K562 (cell line): ENCODE measurements around the gene SH2D3A. TPM values are rescaled to one million over a fixed set of nuclear protein-coding genes. Genes with fewer than 3 reads are reported as not detected.

Experiments
- ATAC-seq: fragments of 200-7000 bp; cut with Tn5 transposase; 3 replicates; pipeline ENCODE4 v1.9.1; 2020; ENCODE audit warnings: moderate library complexity
- BruUV-seq: library from RNA; stranded (reverse); fragments of 400-500 nt; replicated peaks from 2 replicates; lab custom pipeline; 2021; lab: Mats Ljungman, UMichigan
- CTCF ChIA-PET: fragments of 300-600 bp; formaldehyde crosslinking; extraction: SDS; loops from one replicate; lab custom pipeline; 2021; ENCODE audit warnings: low intra/inter-chr PET ratio; lab: Yijun Ruan, JAX
- POLR2A ChIA-PET: fragments of 300-600, 350-650 bp; sonication (Branson Sonifier 250); formaldehyde crosslinking; extraction: SDS; loops from one replicate; lab custom pipeline; 2021; ENCODE audit warnings: antibody characterized with exemption, inconsistent platforms; lab: Yijun Ruan, JAX
- DNase-seq, 4 experiments: peaks; one replicate each; pipeline versions ENCODE4 v3.0.0 to v3.0.0-alpha.2; 2011 to 2018; ENCODE audit warnings: low spot score in 3 of 4, mixed read lengths in 3 of 4; ENCODE audit errors: extremely low read depth in 1 of 4
- FAIRE-seq: peaks from 2 replicates; lab custom pipeline; 2011; peaks lifted over from hg19 to GRCh38; lab: Jason Lieb, UNC
- H2AFZ ChIP-seq: 2 replicates; pipeline ENCODE4 v1.6.0; 2011; ENCODE audit warnings: low read depth, low read length, control low read depth, inconsistent platforms
- H3K27ac ChIP-seq: fragments of 200-600 bp; 3 replicates; pipeline ENCODE4 v1.8.0; 2011; ENCODE audit warnings: low read depth, mild to moderate bottlenecking, control low read depth, inconsistent platforms, low read length, moderate library complexity, mixed read lengths; ENCODE audit errors: extremely low read depth
- H3K27me3 ChIP-seq, 2 experiments: fragments of 300-600 bp in 1 of 2; 2 replicates in 1 of 2; 3 replicates in 1 of 2; pipeline versions ENCODE4 v1.6.0 to v1.8.0; 2011; ENCODE audit warnings: inconsistent platforms in 2 of 2, low read length in 2 of 2, mild to moderate bottlenecking in 1 of 2, mixed read lengths in 1 of 2, moderate library complexity in 1 of 2; ENCODE audit not compliant: control insufficient read depth in 2 of 2, insufficient read depth in 2 of 2
- H3K36me3 ChIP-seq: fragments of 300-600 bp; 3 replicates; pipeline ENCODE4 v1.8.0; 2011; ENCODE audit warnings: mild to moderate bottlenecking, low read length, inconsistent platforms; ENCODE audit not compliant: control insufficient read depth, insufficient read depth
- H3K4me1 ChIP-seq, 2 experiments: fragments of 200-600 bp in 1 of 2; replicated peaks in 1 of 2; 2 replicates in 1 of 2; 3 replicates in 1 of 2; pipeline versions ENCODE4 v1.5.1 to v1.8.0; 2011; ENCODE audit warnings: inconsistent platforms in 2 of 2, low read length in 2 of 2, mild to moderate bottlenecking in 1 of 2, mixed read lengths in 1 of 2, moderate library complexity in 1 of 2; ENCODE audit not compliant: control insufficient read depth in 2 of 2, insufficient read depth in 2 of 2
- H3K4me2 ChIP-seq: 2 replicates; pipeline ENCODE4 v1.6.1; 2011; ENCODE audit warnings: low read length, control low read depth, inconsistent platforms, mixed read lengths; ENCODE audit not compliant: insufficient read depth
- H3K4me3 ChIP-seq: fragments of 200-600 bp; sonication (generic), shearing (Covaris generic); 2 replicates; pipeline ENCODE4 v1.5.1; 2016; ENCODE audit warnings: control low read depth, inconsistent platforms
- H3K79me2 ChIP-seq: fragments of 200-600 bp; 3 replicates; pipeline ENCODE4 v1.8.0; 2011; ENCODE audit warnings: low read length, inconsistent platforms; ENCODE audit not compliant: control insufficient read depth, insufficient read depth
- H3K9ac ChIP-seq, 2 experiments: 2 replicates each; pipeline versions ENCODE4 v1.6.0 to v1.6.1; 2011; ENCODE audit warnings: low read depth in 2 of 2, low read length in 2 of 2, control low read depth in 1 of 2, inconsistent platforms in 1 of 2, mild to moderate bottlenecking in 1 of 2, mixed read lengths in 1 of 2; ENCODE audit not compliant: insufficient read depth in 1 of 2
- H3K9me1 ChIP-seq: one replicate; pipeline ENCODE4 v1.6.0; 2011; ENCODE audit warnings: inconsistent platforms, mild to moderate bottlenecking, low read length, moderate library complexity; ENCODE audit not compliant: control insufficient read depth, insufficient read depth
- H3K9me3 ChIP-seq: replicated peaks from 2 replicates; pipeline ENCODE4 v1.5.1; 2011; ENCODE audit warnings: low read depth, low read length, inconsistent platforms; ENCODE audit not compliant: control insufficient read depth, insufficient read depth
- H4K20me1 ChIP-seq: replicated peaks from 2 replicates; pipeline ENCODE4 v1.6.1; 2011; ENCODE audit warnings: low read length, inconsistent platforms, mixed read lengths; ENCODE audit not compliant: control insufficient read depth, insufficient read depth
- BCOR ChIP-seq: fragments of 450-650 bp; IDR thresholded peaks from 2 replicates; pipeline ENCODE4 v1.6.1; 2016
- CBX3 ChIP-seq, 2 experiments: IDR thresholded peaks; 1 replicate in 1 of 2; 2 replicates in 1 of 2; pipeline ENCODE4 v1.6.1; 2012; ENCODE audit warnings: inconsistent platforms in 2 of 2, low read length in 2 of 2, borderline replicate concordance in 1 of 2, control low read depth in 1 of 2
- KDM1A ChIP-seq, 2 experiments: fragments of 450-650 bp; IDR thresholded peaks; 2 replicates each; pipeline ENCODE4 v1.6.1; 2016; ENCODE audit warnings: mild to moderate bottlenecking in 2 of 2
- RBM25 ChIP-seq: fragments of 200-400 bp; formaldehyde crosslinking; IDR thresholded peaks from 2 replicates; pipeline ENCODE4 v1.6.1; 2018; ENCODE audit warnings: low read length, low read depth, moderate library complexity; ENCODE audit not compliant: severe bottlenecking
- TRIM28 ChIP-seq: fragments of 450-650 bp; IDR thresholded peaks from 2 replicates; pipeline ENCODE4 v1.6.1; 2017
- ZNF239 ChIP-seq: fragments of 250-450 bp; sonication (Bioruptor Pico); IDR thresholded peaks from 2 replicates; pipeline ENCODE4 v1.4.0; 2020; ENCODE audit warnings: mild to moderate bottlenecking
- ZNF431 ChIP-seq: sonication (generic); formaldehyde crosslinking; IDR thresholded peaks from 2 replicates; pipeline ENCODE4 v1.8.0; 2022; ENCODE audit warnings: mild to moderate bottlenecking, missing genetic modification reagents
- WGBS: fragments of 100-300 bp; shearing (Covaris generic); methylation state at CpG from one replicate; pipeline ENCODE4 v1.1.6; 2016; ENCODE audit warnings: low coverage, mixed read lengths; ENCODE audit not compliant: insufficient coverage; ENCODE audit errors: missing lambda C conversion rate; 5-methylcytosine and 5-hydroxymethylcytosine counted together
- in situ Hi-C: fragments of 300-500 bp; cut with MboI; formaldehyde crosslinking; loops from 4 replicates; pipeline ENCODE4 v1.15.0; 2018; ENCODE audit warnings: inconsistent platforms, mixed read lengths
- intact Hi-C: fragments of 100-400 bp; cut with micrococcal nuclease; formaldehyde crosslinking; loops from 2 replicates; pipeline ENCODE4 v1.14.2; 2022
- polyA plus RNA-seq, 8 experiments: library from polyadenylated mRNA; depleted of rRNA in 4 of 8; stranded (reverse) in 5 of 8; unstranded in 3 of 8; fragments of >200 nt; fragmentation: Nextera tagmentation in 2 of 8; fragmentation: Illumina TruSeq in 1 of 8; extraction: Ambion mirVana in 2 of 8; extraction: Trizol in 1 of 8; gene quantifications; 2 replicates each; pipeline versions ENCODE4 v1.2.1 to v1.2.3, GENCODE V29; 2011 to 2014; ENCODE audit warnings: inconsistent platforms in 1 of 8, missing spikeins in 1 of 8
- total RNA-seq, 7 experiments: library from RNA; depleted of rRNA in 6 of 7; stranded (reverse); fragments of >200 nt in 6 of 7; fragmentation: Illumina TruSeq in 2 of 7; extraction: Trizol in 2 of 7; gene quantifications; 2 replicates each; pipeline versions ENCODE4 v1.2.1 to v1.2.3, GENCODE V29; 2011 to 2021; ENCODE audit warnings: low replicate concordance in 1 of 7
- TF ChIP-seq, protein P1 (sequence below): sonication (generic); formaldehyde crosslinking; IDR thresholded peaks from 2 replicates; pipeline ENCODE4 v1.8.0; 2023; ENCODE audit warnings: mild to moderate bottlenecking, missing genetic modification reagents

The SH2D3A gene
- total and polyA plus RNA-seq, 9 of the 15 experiments (the other 6 are each of a cell fraction or from before 2014, with no cell fraction given), result 0.75 to 26.3 (median 8.9) TPM

DNA sequence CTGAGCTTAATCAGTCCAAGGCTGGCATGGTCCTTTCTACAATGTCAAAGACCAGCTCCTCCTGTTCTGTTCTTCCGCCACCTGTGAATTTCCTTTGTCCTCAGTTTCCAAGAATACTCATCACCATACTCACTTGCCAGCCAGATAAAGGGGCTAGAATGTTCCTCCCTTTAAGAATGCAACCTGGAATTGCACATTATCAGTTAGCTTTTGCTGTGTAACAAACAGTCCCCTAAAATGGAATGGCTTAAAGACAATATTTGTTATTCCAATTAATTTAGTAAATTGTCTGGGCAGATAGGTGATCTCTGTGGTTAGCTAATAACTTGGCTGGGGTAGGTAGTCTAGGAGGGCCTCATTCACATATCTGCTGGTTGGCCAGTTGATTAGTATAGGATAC is 41.3 kb upstream of the SH2D3A start:
- POLR2A ChIA-PET, result interaction anchor here (1.1 kb wide), 1 partner anchor 15 kb away, joined by 3 read pairs; no protein-coding TSS in a partner anchor
- in situ Hi-C loops, result no loop called here
- WGBS, result 86% methylated on average over 1 of the region's 1 CpG

More for the DNA sequence above, 41.3 kb upstream of the SH2D3A start:
- Histone ChIP-seq H3K4me1 (no peaks in the 10 kb centered on the region; a peak in 1 of 5 replicates), H3K9ac (no peak overlapping the region), H3K79me2 (no peaks in the 10 kb centered on the region), H4K20me1 (no peaks in the 10 kb centered on the region), H3K9me1 (no peaks in the 10 kb centered on the region), H3K4me2 (no peak overlapping the region), H3K27ac (no peak overlapping the region), H3K9me3 (peaks cover 4% of the 10 kb centered on the region; the same call in 1 of the 2 replicates), H3K4me3 (no peak overlapping the region), H3K36me3 (no peaks in the 10 kb centered on the region), H2AFZ (no peak overlapping the region), H3K27me3 (no peaks in the 10 kb centered on the region)
- no TSS peak for BruUV-seq
- ATAC-seq (no peak), FAIRE-seq (no peak), DNase-seq (no peak)
- CTCF ChIA-PET, result no interaction called here
- intact Hi-C loops, result no loop called here
- peak; percentile 83 for TF ChIP-seq RBM25
- peak; percentile 81 for TF ChIP-seq BCOR
- no peak for TF ChIP-seq ZNF239
- TF ChIP-seq CBX3 (IDR thresholded peaks at IDR 0.05; ENCODE audit: borderline replicate concordance in 1 of 2, low read length in 2 of 2), result 0 out of 3 replicates have a peak, but pooled peaks of 1 of the 2 experiments have one; percentile 46
- peak; percentile 9 to 45; a peak in 1 of 4 replicates for TF ChIP-seq KDM1A (IDR thresholded peaks at IDR 0.05)
- TF ChIP-seq TRIM28, result 0 out of 2 replicates have a peak, but pooled peaks have one; percentile 30
- TF ChIP-seq, protein P1, sequence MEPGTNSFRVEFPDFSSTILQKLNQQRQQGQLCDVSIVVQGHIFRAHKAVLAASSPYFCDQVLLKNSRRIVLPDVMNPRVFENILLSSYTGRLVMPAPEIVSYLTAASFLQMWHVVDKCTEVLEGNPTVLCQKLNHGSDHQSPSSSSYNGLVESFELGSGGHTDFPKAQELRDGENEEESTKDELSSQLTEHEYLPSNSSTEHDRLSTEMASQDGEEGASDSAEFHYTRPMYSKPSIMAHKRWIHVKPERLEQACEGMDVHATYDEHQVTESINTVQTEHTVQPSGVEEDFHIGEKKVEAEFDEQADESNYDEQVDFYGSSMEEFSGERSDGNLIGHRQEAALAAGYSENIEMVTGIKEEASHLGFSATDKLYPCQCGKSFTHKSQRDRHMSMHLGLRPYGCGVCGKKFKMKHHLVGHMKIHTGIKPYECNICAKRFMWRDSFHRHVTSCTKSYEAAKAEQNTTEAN (CRISPR knock-in tag), result no peak
- TF ChIP-seq ZNF431 (CRISPR knock-in tag), result no peak
